IgD-negative memory B cell (primary cell): Measurements from ENCODE around the gene CAMK2B. TPM values are rescaled to one million over a fixed set of nuclear protein-coding genes. Genes with fewer than 3 reads are reported as not detected.

Source experiments
- H3K27ac Mint-ChIP-seq, 3 donors: one replicate each; pipeline ENCODE4 v1.8.0; 2020 to 2022; ENCODE audit warnings: mild to moderate bottlenecking in 3 of 3, mixed read lengths in 3 of 3, moderate library complexity in 1 of 3
- H3K27me3 Mint-ChIP-seq: one replicate; pipeline ENCODE4 v1.8.0; 2021; ENCODE audit warnings: mixed read lengths
- H3K36me3 Mint-ChIP-seq: one replicate; pipeline ENCODE4 v1.8.0; 2020; ENCODE audit warnings: mild to moderate bottlenecking, mixed read lengths
- H3K4me1 Mint-ChIP-seq, 3 donors: one replicate each; pipeline ENCODE4 v1.8.0; 2020 to 2022; ENCODE audit warnings: mixed read lengths in 3 of 3, mild to moderate bottlenecking in 1 of 3
- H3K4me3 Mint-ChIP-seq, 4 donors: one replicate each; pipeline ENCODE4 v1.8.0; 2020 to 2022; ENCODE audit warnings: mild to moderate bottlenecking in 4 of 4, mixed read lengths in 4 of 4, moderate library complexity in 3 of 4
- H3K9me3 Mint-ChIP-seq, 3 donors: one replicate each; pipeline ENCODE4 v1.8.0; 2020 to 2021; ENCODE audit warnings: mixed read lengths in 3 of 3, mild to moderate bottlenecking in 1 of 3
- polyA plus RNA-seq: library from polyadenylated mRNA; unstranded; fragments of 300-500 nt; fragmentation: Illumina TruSeq; gene quantifications from one replicate; pipeline ENCODE4 v1.2.3, GENCODE V29; 2021

The CAMK2B gene
- polyA plus RNA-seq, 1 donor from 2014 or later, result not detected

DNA sequence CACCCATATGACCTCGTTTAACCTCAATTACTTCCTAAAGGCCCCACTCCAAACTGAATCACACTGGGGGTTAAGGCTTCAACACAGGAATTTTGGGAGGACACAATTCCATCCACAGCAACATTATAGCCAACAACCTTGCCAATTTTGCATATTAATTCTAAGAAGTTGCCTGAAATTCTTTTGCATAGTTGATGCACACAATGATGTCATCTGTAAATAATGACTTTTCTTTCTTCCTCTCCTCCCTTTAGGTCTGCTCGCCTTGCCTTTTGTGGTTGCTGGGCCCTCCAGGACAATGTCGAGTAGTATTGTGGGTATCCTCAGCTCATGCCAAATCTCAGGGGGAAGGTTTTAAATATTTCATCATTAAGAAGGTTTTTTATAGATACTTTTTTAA, 16.0 kb upstream of the CAMK2B start:
- Mint-ChIP-seq H3K4me1 (peaks cover 9 to 15% (median 10%) of the 10 kb centered on the region in 3 donors), H3K36me3 (peaks cover 3% of the 10 kb centered on the region), H3K27ac (no peak overlapping the region), H3K4me3 (peak overlapping the region in 1 of 4 donors; percentile 3), H3K27me3 (peaks cover 1% of the 10 kb centered on the region), H3K9me3 (peaks cover 0 to 20% (median 6%) of the 10 kb centered on the region in 3 donors)

DNA sequence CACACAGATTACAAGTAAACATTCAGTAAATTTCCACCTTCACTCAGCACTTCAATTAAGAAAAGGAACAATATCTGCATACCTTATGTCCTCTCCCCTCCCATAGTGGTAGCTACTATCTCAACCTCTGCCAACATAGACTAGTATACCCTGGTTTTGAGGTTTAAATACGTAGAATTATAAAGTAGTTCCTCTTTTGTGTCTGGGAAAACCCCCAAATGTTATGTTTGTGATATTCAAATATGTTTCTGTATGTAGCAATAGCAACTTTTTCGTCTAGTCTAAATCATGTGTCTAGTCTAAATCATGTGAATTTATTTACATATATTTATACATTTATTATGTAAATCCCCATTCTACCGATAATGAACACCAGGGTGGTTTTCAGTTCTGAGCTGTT, 13.2 kb upstream of the CAMK2B start:
- peaks cover 9 to 15% (median 15%) of the 10 kb centered on the region in 3 donors for H3K4me1 Mint-ChIP-seq
- H3K36me3 Mint-ChIP-seq, result peaks cover 8% of the 10 kb centered on the region
- peak overlapping the region; percentile 53 to 89 (median 76) for H3K4me3 Mint-ChIP-seq
- no peaks in the 10 kb centered on the region for H3K27me3 Mint-ChIP-seq
- H3K9me3 Mint-ChIP-seq, result peaks cover 4 to 23% (median 10%) of the 10 kb centered on the region in 3 donors
- H3K27ac Mint-ChIP-seq, result peak overlapping the region; percentile 49 to 97 (median 83)

DNA sequence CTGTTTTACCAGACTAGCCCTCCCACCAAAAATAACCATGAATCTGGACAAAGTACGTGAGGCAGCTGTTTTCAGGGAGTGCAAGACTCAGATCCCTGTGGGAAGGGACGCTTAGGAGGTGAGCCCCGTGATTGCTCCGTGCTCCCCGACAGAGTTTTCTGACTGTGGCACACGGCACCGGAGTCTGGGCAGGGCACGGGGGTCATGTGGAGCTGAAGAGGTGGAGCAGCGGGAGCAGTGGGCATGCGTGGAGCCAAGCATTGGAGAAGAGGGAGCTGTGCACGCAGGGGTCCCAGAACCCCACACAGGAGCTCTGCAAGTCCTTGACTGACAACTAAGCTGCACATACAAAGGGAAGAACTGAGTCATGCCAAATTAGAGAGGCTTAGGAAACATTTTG, 11.1 kb upstream of the CAMK2B start:
- Mint-ChIP-seq H3K27me3 (no peaks in the 10 kb centered on the region), H3K4me3 (no peak overlapping the region), H3K36me3 (peaks cover 8% of the 10 kb centered on the region), H3K4me1 (peaks cover 9 to 17% (median 15%) of the 10 kb centered on the region in 3 donors), H3K27ac (peak overlapping the region in 1 of 3 donors; percentile 54), H3K9me3 (peaks cover 6 to 23% (median 10%) of the 10 kb centered on the region in 3 donors)

DNA sequence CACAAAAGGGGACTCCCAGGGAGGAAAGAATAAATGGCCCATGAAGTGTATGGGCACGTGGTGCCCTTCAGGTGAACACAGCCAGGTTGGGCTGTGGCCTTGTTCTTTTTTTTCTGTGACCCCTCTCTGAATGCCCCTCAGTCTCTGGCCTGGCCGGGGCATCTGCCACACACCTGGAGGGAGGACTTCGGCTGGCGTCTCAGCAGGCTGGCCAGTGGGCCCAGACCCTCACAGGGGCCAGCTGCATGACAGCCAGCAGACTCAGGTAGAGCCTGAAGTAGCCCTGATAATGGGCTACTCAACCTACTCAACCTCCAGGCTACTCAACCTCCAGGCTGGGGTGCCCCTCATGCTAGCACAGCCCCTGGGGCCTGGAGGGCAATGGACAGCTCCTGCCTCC, 9.8 kb upstream of the CAMK2B start:
- peaks cover 9 to 15% (median 13%) of the 10 kb centered on the region in 3 donors for H3K4me1 Mint-ChIP-seq
- peaks cover 7% of the 10 kb centered on the region for H3K36me3 Mint-ChIP-seq
- peak overlapping the region in 1 of 3 donors; percentile 71 for H3K27ac Mint-ChIP-seq
- no peaks in the 10 kb centered on the region for H3K27me3 Mint-ChIP-seq
- H3K9me3 Mint-ChIP-seq, result peaks cover 6 to 23% (median 10%) of the 10 kb centered on the region in 3 donors
- no peak overlapping the region for H3K4me3 Mint-ChIP-seq

DNA sequence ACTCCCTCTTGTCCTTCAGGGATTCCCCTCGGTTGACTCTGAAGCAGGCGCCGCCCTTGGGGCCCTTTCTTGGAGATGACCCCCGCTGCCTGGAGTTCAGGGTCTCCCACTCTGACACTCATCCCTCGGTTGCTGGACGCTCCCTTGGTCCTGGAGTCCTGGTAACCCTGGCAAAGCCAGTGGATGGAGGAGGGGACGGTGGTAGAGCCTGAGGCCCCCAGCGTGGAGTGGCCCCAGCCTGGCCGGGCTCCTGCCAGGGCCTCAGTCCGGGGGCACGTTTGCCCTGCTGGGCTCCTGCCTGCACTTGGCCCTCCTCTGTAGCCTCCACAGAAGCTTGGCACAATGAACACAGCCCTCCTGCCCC, 9.3 kb upstream of the CAMK2B start:
- H3K4me1 Mint-ChIP-seq, result peaks cover 9 to 15% (median 13%) of the 10 kb centered on the region in 3 donors
- no peaks in the 10 kb centered on the region for H3K27me3 Mint-ChIP-seq
- H3K4me3 Mint-ChIP-seq, result no peak overlapping the region
- peaks cover 6 to 23% (median 10%) of the 10 kb centered on the region in 3 donors for H3K9me3 Mint-ChIP-seq
- peaks cover 7% of the 10 kb centered on the region for H3K36me3 Mint-ChIP-seq
- no peak overlapping the region for H3K27ac Mint-ChIP-seq

DNA sequence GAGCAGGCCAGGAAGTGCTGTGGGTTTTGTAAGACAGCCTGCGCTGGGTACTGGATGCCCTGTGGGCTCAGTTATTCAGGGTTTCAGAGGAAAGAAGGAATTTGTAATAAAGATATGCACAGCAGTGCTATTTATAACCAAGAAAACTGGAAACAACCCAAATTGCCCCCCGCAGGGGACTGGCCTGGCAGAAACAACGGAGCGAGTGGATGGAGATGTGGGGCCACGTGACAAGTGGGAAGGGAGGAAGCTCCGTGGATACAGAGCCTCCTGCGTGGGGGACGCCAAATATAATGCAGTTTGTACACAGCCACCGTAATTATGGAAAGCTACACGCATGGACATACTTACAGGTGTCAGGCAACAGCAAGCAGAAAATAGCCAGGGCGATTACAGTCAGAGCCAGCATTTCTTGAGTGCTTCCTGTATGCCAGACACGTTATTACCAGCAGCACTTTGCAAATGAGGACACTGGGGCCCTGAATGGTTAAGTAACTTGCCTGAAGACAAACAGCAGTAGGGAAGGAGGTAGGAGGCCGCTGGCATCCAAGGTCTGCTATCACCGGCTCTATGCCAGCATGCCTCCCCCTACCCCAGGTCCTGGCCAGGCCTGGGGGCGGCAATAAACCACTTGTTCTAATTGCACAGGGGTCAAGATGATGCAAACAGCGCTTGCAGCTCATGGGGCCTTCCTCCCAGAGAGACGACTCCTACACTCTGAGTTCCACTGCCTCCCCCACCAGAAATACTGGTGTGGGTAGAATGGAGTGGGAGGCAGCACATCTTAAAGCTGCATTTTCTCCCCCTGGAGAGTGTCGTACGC, 8.7 kb upstream of the CAMK2B start:
- H3K4me3 Mint-ChIP-seq, result peak overlapping the region in 1 of 4 donors; percentile 76
- peaks cover 6 to 23% (median 10%) of the 10 kb centered on the region in 3 donors for H3K9me3 Mint-ChIP-seq
- H3K36me3 Mint-ChIP-seq, result peaks cover 8% of the 10 kb centered on the region
- no peak overlapping the region for H3K27ac Mint-ChIP-seq
- no peaks in the 10 kb centered on the region for H3K27me3 Mint-ChIP-seq
- H3K4me1 Mint-ChIP-seq, result peaks cover 9 to 13% (median 13%) of the 10 kb centered on the region in 3 donors

DNA sequence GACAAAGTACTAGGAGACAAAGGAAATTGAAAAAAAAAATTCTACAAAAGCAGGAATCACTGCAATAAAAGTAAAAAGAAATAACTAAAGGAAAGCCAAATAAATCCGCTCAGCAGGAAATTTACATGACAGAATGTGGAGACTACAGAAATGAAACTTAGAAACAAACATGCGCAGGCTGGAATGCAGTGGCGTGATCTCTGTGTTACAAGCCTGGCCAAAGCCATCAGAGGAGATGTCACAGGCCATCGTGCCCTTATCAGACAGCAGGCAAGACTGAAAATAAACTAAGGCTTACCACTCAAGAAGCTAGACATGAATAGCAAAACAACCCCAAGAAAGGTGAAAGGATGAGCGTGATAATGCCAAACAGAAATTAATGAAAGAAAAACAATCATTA, 6.3 kb upstream of the CAMK2B start:
- Mint-ChIP-seq H3K27me3 (peaks cover 10% of the 10 kb centered on the region), H3K4me1 (peaks cover 0 to 4% (median 3%) of the 10 kb centered on the region in 3 donors), H3K4me3 (no peak overlapping the region), H3K36me3 (peaks cover 7% of the 10 kb centered on the region), H3K9me3 (peaks cover 3 to 10% (median 6%) of the 10 kb centered on the region in 3 donors), H3K27ac (no peak overlapping the region)

DNA sequence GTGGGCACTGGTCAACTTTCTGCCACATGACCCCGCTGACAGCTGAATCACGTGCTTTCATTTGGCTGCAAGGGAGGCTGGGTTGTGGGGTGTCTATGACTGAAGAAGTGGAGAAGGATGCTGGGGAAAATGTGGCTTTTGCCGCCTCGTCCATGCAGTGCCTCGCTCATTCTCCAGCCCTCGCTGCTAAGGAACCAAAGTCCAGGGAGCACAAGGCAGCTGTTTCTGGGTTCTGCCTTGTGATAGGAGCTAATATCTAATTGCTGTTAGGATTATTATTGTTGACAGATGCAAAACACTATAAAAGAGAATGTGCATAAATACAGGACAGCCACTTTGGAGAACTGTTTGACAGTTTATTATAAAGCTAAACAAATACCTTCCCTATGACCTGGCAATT, 4.9 kb upstream of the CAMK2B start:
- Mint-ChIP-seq H3K36me3 (peaks cover 4% of the 10 kb centered on the region), H3K4me1 (peaks cover 0 to 7% (median 5%) of the 10 kb centered on the region in 3 donors), H3K9me3 (peaks cover 0 to 2% (median 0%) of the 10 kb centered on the region in 3 donors), H3K27ac (no peak overlapping the region), H3K4me3 (peak overlapping the region in 1 of 4 donors; percentile 13), H3K27me3 (peaks cover 17% of the 10 kb centered on the region)

DNA sequence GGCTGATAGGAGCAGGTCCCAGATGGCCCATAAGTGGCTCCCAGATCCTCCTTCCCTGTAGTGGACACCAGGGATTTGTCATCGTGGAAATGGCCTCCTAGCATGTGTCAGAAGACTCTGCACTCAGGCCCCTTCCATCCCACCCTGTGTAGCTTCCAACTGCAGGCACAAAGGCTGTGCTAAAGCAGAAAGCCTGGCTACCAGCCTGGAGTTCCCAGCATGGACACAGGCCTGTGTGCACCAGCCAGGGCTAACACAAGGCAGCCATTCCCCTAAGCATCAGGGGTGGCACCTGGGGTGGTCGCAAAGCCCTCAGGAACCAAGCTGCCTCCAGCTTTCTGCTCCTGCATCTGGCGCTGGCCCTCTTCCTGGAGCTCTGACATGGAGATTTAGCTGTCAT, 4.5 kb upstream of the CAMK2B start:
- Mint-ChIP-seq H3K27ac (no peak overlapping the region), H3K4me1 (peaks cover 0 to 7% (median 5%) of the 10 kb centered on the region in 3 donors), H3K36me3 (peaks cover 4% of the 10 kb centered on the region), H3K27me3 (peaks cover 17% of the 10 kb centered on the region), H3K9me3 (peaks cover 0 to 2% (median 0%) of the 10 kb centered on the region in 3 donors), H3K4me3 (no peak overlapping the region)

DNA sequence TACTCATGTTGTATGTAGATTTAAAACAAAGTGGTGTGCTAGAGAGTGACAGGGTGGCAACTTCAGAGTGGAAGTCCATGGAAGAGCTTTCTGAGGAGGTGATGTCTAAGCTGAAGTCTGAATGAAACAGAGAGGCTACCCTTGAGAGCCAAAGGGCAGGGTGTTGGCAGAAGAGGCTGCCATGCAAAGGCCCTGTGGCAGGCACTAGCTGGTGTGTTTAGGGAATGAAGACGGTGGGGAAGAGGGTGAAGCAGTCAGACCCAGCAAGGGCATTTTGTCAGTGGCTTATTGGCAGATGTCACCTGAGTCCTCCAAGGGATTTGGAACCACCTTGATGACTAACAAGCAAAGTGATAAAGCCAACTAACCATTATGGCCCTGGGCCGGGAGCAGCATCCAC, 3.7 kb upstream of the CAMK2B start:
- Mint-ChIP-seq H3K9me3 (peaks cover 0 to 2% (median 0%) of the 10 kb centered on the region in 3 donors), H3K4me3 (no peak overlapping the region), H3K36me3 (peaks cover 4% of the 10 kb centered on the region), H3K4me1 (peaks cover 0 to 10% (median 5%) of the 10 kb centered on the region in 3 donors), H3K27ac (peak overlapping the region in 1 of 3 donors; percentile 2), H3K27me3 (peaks cover 23% of the 10 kb centered on the region)

DNA sequence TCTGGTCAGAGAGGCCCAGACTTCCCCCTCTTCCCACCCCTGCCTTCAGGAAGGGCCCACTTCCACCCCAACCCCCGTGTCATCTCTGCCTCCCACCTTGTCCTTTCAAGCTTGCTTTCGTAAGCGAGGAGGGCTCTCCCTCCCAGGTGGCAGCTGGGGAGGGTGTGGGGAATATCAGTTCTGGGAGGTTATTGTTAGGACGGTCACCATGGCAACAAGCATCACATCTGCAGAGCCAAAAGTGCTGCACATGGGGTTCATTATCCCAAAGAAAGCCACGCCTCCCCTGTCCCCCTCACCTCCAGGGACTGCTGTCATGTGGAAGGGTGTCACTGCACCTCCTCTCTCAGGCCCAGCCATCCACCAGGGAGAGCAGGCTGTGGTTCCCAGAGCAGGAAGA, 2.6 kb upstream of the CAMK2B start:
- Mint-ChIP-seq H3K9me3 (peaks cover 0 to 3% (median 0%) of the 10 kb centered on the region in 3 donors), H3K4me3 (no peak overlapping the region), H3K4me1 (peaks cover 0 to 6% (median 5%) of the 10 kb centered on the region in 3 donors), H3K27me3 (peaks cover 33% of the 10 kb centered on the region), H3K36me3 (peaks cover 4% of the 10 kb centered on the region), H3K27ac (no peak overlapping the region)

DNA sequence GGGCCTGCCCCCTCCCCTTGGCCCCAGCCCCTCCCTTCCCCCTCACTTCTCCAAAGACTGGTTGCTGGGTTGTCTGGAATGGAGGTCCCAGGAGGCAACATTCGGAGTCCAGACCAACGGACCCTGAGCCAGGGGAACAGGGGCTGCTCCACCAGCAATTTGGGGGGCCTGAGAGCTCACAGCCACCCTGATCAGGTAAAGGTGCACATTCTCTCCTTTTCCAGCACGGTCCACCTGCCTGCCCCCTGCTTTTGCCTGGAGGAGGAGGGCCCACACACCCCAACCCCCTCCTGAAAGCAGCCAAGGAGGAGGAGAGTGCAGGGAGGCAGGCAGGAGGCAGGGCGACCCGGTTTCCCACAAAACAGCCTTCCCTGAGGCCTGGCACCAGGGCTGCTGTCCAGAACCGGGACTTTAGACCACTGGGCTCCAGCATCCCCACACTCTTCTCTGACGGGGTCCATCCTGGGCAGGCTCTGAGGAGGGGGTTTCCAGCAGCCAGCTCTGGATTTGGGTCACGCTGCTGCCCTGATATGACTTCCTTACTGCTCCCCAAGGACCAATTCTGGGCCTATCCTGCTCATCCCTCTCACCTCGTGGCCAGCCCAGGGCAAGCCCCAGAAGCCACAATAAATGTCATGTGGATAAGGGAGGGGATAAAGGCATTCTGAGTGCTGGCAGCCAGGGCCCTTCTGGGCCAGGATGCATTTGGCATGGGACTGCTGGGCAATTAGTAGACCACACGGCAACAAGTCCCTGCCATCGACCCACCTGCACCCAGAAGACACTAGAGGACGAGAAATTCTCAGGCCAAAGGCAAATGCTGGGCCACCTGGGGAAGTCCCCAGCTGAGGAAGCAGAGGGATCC, 1.1 kb upstream of the CAMK2B start:
- peaks cover 4% of the 10 kb centered on the region for H3K36me3 Mint-ChIP-seq
- no peak overlapping the region for H3K27ac Mint-ChIP-seq
- H3K9me3 Mint-ChIP-seq, result peaks cover 0 to 1% (median 0%) of the 10 kb centered on the region in 3 donors
- H3K27me3 Mint-ChIP-seq, result peaks cover 39% of the 10 kb centered on the region
- H3K4me1 Mint-ChIP-seq, result peaks cover 0 to 6% (median 3%) of the 10 kb centered on the region in 3 donors
- peak overlapping the region in 3 of 4 donors; percentile 44 to 95 (median 87) for H3K4me3 Mint-ChIP-seq

DNA sequence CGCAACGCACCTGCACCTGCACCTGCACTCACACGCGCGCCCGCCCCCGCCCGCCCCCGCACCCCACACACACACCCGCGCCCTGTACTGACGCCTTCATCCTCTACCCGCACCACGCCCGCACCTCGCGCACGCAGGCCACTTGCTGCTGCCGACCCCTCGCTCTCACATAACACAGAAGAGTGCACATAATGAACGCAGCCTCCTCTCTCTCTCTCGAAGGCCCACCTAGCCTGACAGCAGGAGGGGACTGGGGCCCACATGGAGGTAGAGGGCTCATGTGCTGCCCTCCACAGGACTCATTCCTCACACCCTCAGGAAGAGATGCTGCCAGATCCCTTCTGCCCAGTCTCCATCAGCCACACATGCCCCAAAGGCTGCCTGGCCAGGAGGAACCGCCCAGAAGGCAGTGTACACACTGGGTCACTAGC, 432 bp upstream of the CAMK2B start:
- Mint-ChIP-seq H3K36me3 (peaks cover 4% of the 10 kb centered on the region), H3K27ac (no peak overlapping the region), H3K4me1 (peaks cover 0 to 6% (median 3%) of the 10 kb centered on the region in 3 donors), H3K4me3 (peak overlapping the region; percentile 17 to 95 (median 81)), H3K9me3 (peaks cover 0 to 1% (median 0%) of the 10 kb centered on the region in 3 donors), H3K27me3 (peaks cover 39% of the 10 kb centered on the region)

DNA sequence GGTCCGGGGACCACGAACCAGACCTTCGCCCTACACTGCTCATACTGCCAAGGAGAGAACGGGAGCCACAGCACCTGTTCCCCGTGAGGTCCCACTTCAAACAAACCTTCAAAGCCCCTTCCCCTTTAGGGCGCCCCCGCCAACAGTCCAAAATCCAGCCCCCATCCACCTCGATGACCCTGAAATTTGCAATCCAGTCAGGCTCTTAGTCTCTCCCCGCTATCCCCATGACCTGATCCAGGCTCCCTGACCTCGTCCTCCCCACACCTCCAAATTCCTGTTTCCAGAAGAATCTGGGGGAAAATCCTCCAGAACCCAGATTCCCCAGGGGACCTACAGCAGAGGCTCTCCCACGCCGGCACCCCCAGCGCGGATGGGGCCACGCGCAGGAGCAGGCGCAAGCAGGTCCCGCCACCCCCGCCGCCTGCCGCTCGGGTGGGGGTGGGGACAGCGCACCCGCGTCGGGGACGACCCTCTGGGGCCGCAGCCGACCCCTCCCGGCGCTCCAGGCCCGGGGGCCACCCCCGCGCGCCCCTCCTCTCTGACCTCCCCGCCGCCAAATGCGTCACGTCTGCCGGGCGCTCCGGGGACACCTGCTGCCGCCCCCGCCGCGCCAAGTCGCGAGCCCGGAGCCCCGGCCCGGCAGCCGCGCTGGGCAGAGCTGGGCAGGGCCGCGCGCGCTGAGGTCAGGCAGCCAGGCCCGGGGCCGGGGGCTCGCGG, 753 bp downstream of the CAMK2B start:
- peaks cover 39% of the 10 kb centered on the region for H3K27me3 Mint-ChIP-seq
- H3K36me3 Mint-ChIP-seq, result peaks cover 4% of the 10 kb centered on the region
- peaks cover 0 to 1% (median 0%) of the 10 kb centered on the region in 3 donors for H3K9me3 Mint-ChIP-seq
- peak overlapping the region in 1 of 3 donors; percentile 78 for H3K27ac Mint-ChIP-seq
- H3K4me1 Mint-ChIP-seq, result peaks cover 0 to 6% (median 3%) of the 10 kb centered on the region in 3 donors
- H3K4me3 Mint-ChIP-seq, result peak overlapping the region; percentile 35 to 91 (median 70)
